Ascending aorta (tissue), 2 donors: Measurements from ENCODE around the gene CDH20. TPM values are rescaled to one million over a fixed set of nuclear protein-coding genes. Genes with fewer than 3 reads are reported as not detected.

Experiments
- DNase-seq, 2 donors: peaks; one replicate each; pipeline ENCODE4 v3.0.0-alpha.2; 2019; ENCODE audit warnings: low spot score in 2 of 2
- H3K27ac ChIP-seq, 2 donors: fragments of 200-600 bp; sonication (generic); one replicate each; pipeline ENCODE4 v1.5.1; 2016 to 2017; ENCODE audit warnings: mild to moderate bottlenecking in 1 of 2
- H3K27me3 ChIP-seq: fragments of 200-600 bp; sonication (generic); one replicate; pipeline ENCODE4 v1.5.1; 2017
- H3K36me3 ChIP-seq, 2 donors: fragments of 200-600 bp; sonication (generic); one replicate each; pipeline ENCODE4 v1.5.1; 2016
- H3K4me1 ChIP-seq, 2 donors: fragments of 200-600 bp; sonication (generic); one replicate each; pipeline ENCODE4 v1.5.1; 2016 to 2017; ENCODE audit warnings: mild to moderate bottlenecking in 1 of 2
- H3K4me3 ChIP-seq, 2 donors: fragments of 200-600 bp; sonication (generic); one replicate each; pipeline ENCODE4 v1.5.1; 2016 to 2017; ENCODE audit warnings: mild to moderate bottlenecking in 1 of 2
- H3K9me3 ChIP-seq, 2 donors: fragments of 200-600 bp; sonication (generic); one replicate each; pipeline ENCODE4 v1.5.1; 2016
- CTCF ChIP-seq, 3 experiments: fragments of 200-600 bp in 2 of 3; fragments of 450-650 bp in 1 of 3; sonication (generic) in 2 of 3; IDR thresholded peaks; one replicate each; pipeline ENCODE4 v1.5.1; 2016 to 2019; ENCODE audit warnings: antibody characterized with exemption in 3 of 3, mild to moderate bottlenecking in 1 of 3, moderate library complexity in 1 of 3
- intact Hi-C: fragments of 100-400 bp; cut with DNase I; formaldehyde crosslinking; loops from one replicate; pipeline ENCODE4 v1.15.1; 2023
- total RNA-seq: library from RNA; depleted of rRNA; stranded (reverse); fragments of >200 nt; gene quantifications from one replicate; pipeline ENCODE4 v1.1.0, GENCODE V29; 2016

Gene CDH20
- total RNA-seq, 1 donor from 2014 or later = not detected

GRCh38 chr18:61589724-61590065 lies 256.5 kb downstream of the CDH20 start:
- Histone ChIP-seq H3K4me1 (no peaks in the 10 kb centered on the region), H3K9me3 (no peaks in the 10 kb centered on the region), H3K36me3 (no peaks in the 10 kb centered on the region), H3K27ac (no peak overlapping the region), H3K27me3 (no peaks in the 10 kb centered on the region), H3K4me3 (no peak overlapping the region)
- intact Hi-C loops = no loop called here
- TF ChIP-seq CTCF (IDR thresholded peaks at IDR 0.05) = no peak
- no peak for DNase-seq

- TF ChIP-seq CTCF (IDR thresholded peaks at IDR 0.05) = no peak
- no peaks in the 10 kb centered on the region for H3K27me3 ChIP-seq
- no peaks in the 10 kb centered on the region for H3K36me3 ChIP-seq
- no peaks in the 10 kb centered on the region for H3K4me1 ChIP-seq
- H3K9me3 ChIP-seq = no peaks in the 10 kb centered on the region
- intact Hi-C loops = no loop called here
- no peak overlapping the region for H3K4me3 ChIP-seq
- H3K27ac ChIP-seq = no peak overlapping the region
- no peak for DNase-seq
These were observed 258.0 kb downstream of the CDH20 start for GRCh38 chr18:61591253-61591652.

GRCh38 chr18:61595615-61596251 lies 262.5 kb downstream of the CDH20 start:
- Histone ChIP-seq H3K9me3 (no peaks in the 10 kb centered on the region), H3K36me3 (no peaks in the 10 kb centered on the region), H3K4me1 (no peaks in the 10 kb centered on the region), H3K4me3 (peak overlapping the region in 1 of 2 donors; percentile 47), H3K27me3 (no peaks in the 10 kb centered on the region), H3K27ac (no peak overlapping the region)
- no peak for TF ChIP-seq CTCF (IDR thresholded peaks at IDR 0.05)
- intact Hi-C loops = no loop called here
- DNase-seq = no peak

GRCh38 chr18:61596296-61596695 lies 263.1 kb downstream of the CDH20 start:
- intact Hi-C loops = no loop called here
- TF ChIP-seq CTCF (IDR thresholded peaks at IDR 0.05) = no peak
- no peak for DNase-seq
- H3K4me3 ChIP-seq = no peak overlapping the region
- no peaks in the 10 kb centered on the region for H3K36me3 ChIP-seq
- H3K9me3 ChIP-seq = no peaks in the 10 kb centered on the region
- no peaks in the 10 kb centered on the region for H3K27me3 ChIP-seq
- H3K27ac ChIP-seq = no peak overlapping the region
- no peaks in the 10 kb centered on the region for H3K4me1 ChIP-seq

- H3K4me1 ChIP-seq = no peaks in the 10 kb centered on the region
- H3K9me3 ChIP-seq = no peaks in the 10 kb centered on the region
- TF ChIP-seq CTCF (IDR thresholded peaks at IDR 0.05) = no peak
- intact Hi-C loops = no loop called here
- H3K4me3 ChIP-seq = no peak overlapping the region
- H3K36me3 ChIP-seq = no peaks in the 10 kb centered on the region
- no peak overlapping the region for H3K27ac ChIP-seq
- no peaks in the 10 kb centered on the region for H3K27me3 ChIP-seq
- no peak for DNase-seq
These were observed 264.1 kb downstream of the CDH20 start for GRCh38 chr18:61597316-61597715.

- H3K9me3 ChIP-seq = no peaks in the 10 kb centered on the region
- intact Hi-C loops = no loop called here
- H3K36me3 ChIP-seq = no peaks in the 10 kb centered on the region
- H3K4me1 ChIP-seq = no peaks in the 10 kb centered on the region
- no peaks in the 10 kb centered on the region for H3K27me3 ChIP-seq
- H3K4me3 ChIP-seq = no peak overlapping the region
- no peak for DNase-seq
- H3K27ac ChIP-seq = no peak overlapping the region
- no peak for TF ChIP-seq CTCF (IDR thresholded peaks at IDR 0.05)
These were observed 267.2 kb downstream of the CDH20 start for GRCh38 chr18:61600422-61600821.
